HG03442 (cell line): Measurements from ENCODE around the gene GLYR1.
"Not testable (repeated sequence)": the region's sequence is repeated elsewhere in the genome, so short reads cannot be mapped to it uniquely, and the experiment has no call there.

ENCODE experiments used
- ATAC-seq: cut with Tn5 transposase; IDR thresholded peaks from one replicate; pipeline ENCODE4 v1.9.1; 2021; ENCODE audit warnings: mild to moderate bottlenecking, moderate library complexity; ENCODE audit not compliant: unreplicated experiment

Gene GLYR1

DNA sequence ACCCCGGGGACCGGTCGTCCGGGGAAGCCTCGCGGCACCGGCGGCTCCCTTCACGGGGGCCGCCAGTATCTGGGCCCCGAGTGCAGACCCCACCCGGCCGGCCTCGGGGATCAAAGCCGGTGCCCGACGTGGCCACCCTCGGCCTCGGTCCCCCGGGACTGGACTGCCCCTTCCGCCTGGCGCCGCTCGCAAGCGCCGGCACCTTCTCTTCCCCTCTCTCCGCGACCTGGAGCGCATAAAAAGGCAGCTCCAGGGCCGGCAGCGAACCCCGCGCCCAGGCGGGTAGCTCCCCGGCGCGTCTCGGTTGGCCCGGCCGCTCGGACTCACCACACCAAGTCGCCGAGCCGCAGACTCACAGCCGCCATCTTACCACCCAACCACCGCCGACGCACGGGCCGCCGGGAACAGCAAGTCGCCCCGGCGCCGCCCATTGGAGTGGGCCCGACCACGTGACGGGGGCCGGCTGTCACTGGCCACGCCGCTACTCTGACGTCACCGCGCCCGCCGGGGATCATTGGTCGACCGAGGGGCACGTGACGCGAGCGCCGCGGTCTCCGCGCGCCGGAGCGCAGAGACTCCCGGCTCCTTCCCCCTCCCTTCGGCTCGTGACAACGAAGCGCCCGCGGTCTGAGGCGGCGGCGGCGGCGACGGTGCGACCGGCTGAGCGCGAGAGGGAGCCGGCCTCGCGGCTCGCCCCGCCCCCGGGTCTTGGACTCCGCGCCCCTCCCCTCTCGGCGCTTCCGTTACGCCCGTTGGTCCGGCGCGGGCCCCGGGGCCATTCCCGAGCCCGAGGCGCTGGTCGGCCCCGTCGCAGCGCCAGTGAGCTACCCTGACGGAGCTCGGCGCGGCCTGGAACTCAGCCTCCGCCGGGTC, at the start of gene GLYR1, which contains the start of gene UBN1:
GLYR1 (minus strand) TSS at position 388 of the 873 bp plus-strand sequence; CDS start at position 365, 23 bp downstream.
UBN1 (plus strand) TSS at position 581 of the 873 bp plus-strand sequence. CDS start 5,437 bp downstream, outside the sequence.
- peak; percentile 82 for ATAC-seq

DNA sequence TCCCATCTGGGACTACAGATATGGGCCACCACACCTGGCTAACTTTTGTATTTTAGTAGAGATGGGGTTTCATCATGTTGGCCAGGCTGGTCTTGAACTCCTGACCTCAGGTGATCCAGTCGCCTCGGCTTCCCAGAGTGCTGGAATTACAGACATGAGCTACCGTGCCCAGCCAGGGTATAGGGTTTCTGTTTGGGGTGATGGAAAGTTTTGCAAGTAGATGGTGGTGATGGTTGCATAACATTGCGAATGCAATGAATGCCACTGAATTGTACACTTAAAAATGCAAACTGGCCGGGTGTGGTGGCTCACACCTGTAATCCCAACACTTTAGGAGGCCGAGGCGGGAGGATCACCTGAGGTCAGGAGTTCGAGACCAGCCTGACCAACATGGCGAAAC, 49.7 kb upstream of the GLYR1 start:
- ATAC-seq: not testable (repeated sequence)

DNA sequence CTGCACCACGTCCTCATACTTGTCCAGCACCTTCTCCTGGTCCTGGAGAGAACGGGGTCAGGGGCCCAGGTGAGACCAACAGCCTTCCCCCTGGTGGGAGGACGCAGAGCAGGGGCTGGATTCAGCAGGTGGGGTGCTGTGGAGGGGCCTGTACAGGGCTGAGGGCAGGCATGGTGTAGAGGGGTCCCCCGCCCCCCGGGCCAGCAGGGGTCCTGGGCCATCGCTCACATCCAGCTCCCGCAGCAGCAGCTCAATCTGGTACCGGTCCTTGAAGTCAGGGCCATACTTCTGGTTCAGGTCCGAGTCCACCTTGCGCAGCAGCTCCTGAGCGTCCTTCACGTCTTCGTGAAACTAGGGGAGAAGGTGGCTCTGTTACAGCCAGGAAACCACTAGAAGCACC, 48.3 kb upstream of the GLYR1 start:
- no peak for ATAC-seq

DNA sequence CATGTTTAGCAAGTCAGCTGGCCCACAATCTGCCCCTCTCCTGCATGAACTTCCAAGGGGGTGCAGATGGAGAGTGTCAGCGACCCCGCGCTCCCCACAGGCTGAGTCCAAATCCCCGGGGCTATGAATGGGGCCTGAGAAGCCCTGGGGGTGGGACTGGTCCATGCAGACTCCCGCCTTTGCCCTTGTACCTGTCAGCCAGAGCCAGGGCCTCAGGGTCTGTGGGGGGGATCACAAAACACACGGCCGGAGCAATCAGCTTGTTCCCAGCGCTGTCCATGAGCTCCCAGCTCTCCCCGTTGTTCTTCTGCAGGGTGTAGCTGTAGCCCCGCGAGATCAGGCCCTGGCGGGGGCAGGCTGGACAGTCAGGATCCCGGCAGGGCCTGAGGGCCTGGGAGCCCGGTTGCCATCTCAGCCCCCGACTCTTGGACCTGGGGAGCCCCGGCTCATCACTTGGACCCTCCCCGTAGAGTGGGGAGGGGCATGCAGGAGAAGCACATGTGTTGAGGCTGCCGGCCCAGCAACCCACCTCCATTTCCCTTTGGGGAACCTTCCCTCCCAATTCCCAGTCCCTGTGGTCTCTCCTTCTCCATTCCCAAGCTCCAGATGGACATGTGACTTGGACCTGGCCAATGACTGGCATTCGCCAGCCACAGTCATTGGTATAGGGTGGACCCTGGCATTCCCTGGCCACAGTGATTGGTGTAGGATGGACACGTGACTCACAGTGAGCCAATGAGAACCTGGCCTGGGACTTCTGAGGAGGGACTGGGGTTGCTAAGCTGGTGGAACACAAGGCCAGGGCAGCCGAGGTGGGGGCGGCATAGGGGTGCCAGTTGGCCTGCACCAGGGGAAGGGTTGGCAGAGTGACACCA, 47.4 kb upstream of the GLYR1 start:
- no peak for ATAC-seq

DNA sequence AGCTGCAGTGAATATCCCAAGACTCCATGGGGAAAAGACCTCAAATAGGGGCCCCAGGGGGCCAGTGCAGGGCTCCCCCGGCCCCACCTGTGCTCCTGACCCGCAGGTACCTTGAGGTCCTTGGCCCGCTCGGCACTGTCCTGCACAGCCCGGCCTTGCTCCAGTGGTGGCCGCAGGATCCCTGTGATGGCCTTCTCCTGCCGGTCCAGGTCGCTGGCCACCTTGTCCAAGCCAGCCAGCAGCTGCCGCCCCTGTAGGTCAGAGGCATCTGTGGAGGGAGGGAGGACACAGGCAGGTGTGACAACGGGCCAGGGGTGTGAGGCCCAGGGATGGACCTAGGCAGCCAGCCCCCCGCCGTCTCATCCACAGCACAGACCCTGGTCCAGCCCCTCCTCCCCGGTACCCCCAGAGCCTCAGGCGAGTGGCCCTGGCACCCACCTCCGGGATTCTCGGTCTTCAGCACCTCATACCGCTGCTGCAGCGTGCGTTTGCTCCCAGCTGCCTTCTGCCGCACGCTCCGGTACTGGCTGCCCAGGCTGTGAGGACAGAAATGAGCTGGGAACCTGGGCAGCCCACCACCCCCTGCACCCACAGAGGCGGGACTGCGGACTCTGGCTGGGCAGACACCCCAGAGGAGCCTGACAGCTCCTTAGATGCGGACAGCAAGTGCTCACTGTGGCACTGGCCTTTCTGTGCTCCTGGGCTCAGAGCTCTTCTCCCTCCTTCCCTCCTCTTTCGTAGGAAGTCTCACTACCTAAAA, 46.2 kb upstream of the GLYR1 start:
- no peak for ATAC-seq

DNA sequence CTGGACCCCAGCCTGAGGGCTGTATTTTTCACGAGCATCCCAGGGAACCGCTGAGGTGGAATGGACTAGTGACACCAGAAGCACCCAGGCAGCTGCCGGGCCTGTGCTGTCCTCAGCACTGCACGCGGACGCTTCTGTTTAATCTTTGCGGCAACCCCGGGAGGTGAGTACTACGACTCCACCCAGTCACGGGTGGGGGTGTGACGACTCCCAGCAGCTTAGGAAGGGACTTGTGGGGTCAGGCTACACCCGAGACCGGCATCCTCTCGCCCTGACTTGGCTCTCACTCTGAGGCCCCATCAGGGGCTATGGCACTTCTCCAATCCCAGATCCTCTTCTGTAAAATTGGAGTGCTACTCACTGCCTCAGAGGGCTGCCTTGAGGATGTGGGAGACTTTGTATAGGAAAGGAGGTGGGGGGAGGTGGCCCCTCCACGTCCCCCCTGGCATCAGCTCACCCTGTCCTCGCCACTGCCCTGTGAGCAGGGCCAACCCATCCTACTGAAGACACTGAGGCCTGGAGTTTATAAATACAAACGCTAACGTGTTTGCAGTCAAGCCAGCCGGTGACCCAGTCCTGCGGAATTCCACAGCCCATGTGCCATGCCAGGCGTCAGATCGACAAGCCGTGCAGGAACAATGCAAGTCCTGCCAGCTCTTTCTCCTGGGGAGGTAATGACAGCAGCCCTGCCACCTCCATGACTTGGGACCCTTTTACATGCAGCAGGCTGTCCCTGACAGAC, 45.4 kb upstream of the GLYR1 start:
- no peak for ATAC-seq

DNA sequence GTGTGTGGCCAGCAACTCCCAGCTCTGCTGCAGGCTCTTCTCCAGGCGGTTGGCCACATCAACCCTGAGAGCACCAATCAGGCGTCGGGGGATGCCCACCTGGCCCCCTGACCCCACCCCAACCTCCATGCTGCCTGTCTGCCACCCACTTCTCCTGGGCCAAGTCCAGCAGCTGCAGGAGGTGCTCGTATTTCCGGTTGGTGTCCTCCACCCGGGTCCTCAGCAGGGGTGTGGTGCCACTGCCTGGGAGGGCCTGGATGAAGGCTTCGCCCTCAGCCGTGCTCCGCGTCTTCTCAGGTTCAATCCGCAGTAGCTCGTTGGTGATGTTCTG, 44.8 kb upstream of the GLYR1 start:
- ATAC-seq: no peak

DNA sequence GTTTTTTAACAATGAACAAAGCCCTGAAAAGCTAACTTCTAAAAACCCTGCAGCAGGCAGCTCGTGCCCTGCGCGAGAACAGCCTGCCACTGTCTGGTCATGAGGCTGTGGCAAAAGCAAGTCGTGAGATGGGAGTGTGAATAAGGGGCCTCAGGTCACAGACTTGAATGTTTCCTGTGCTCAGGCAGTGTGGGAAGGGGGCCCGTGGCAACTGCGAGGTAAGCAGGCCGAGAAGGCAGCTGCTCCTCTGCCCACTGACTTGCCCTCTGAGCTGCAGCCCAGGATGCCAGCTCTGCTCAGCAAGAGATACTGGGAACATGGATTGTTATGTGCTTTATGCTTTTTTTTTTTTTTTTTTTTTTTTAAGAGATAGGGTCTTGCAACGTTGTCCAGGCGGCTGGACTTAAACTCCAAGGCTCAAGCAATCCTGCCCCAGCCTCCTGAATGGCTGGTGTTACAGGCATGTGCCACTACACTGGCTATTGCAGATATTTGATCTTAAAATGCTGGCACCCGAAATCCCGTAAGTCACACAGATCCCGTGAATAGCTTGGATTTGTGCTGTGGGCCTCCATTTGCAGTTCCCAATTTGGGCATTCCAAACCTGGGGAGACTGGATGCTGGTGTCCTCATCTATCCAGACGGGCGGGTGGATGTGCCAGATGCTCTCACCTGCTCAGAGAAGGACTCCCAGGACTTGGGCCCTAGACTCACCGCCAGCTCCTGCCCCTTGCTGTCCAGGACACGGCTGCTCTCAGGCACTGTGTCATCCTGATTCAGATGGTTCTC, 44.2 kb upstream of the GLYR1 start:
- ATAC-seq: no peak

DNA sequence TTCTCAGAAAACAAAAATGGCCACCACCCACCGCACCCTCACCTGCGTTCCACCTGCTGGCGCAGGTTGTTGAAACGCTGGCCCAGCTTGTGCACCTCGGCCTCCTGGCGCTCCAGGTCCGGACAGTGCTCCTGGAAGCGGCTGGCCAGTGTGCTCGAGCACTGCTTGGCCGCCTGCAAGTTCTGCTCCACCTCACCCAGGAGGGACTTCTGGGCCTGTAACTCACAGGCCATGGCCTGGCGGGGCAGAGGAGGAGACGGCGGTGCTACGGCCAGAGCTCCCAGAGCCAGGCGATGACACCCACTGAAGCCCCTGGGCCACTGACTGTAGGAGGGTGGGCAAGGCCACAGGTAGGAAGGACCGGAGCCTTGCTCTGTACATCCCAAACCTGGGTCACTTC, 43.6 kb upstream of the GLYR1 start:
- no peak for ATAC-seq

DNA sequence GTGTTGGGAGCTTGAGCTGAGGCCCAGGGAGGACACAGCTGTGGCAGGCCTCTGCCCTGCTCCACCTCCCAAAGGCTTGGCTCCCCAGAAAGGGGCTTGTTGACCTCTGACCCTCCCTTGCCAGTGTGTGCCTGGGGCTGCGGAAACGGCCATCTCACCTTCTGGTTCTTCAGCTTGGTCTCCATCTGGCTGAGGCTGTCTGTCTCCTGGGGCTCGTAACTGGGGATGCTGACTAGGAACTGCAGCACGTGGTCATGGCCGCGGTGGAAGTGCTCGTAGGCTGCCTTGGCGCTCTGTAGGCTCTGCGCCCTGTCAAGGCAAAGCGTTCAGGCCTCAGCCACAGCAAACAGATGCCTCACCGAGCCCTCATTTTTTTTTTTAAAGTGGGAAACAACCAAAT, 42.9 kb upstream of the GLYR1 start:
- no peak for ATAC-seq

DNA sequence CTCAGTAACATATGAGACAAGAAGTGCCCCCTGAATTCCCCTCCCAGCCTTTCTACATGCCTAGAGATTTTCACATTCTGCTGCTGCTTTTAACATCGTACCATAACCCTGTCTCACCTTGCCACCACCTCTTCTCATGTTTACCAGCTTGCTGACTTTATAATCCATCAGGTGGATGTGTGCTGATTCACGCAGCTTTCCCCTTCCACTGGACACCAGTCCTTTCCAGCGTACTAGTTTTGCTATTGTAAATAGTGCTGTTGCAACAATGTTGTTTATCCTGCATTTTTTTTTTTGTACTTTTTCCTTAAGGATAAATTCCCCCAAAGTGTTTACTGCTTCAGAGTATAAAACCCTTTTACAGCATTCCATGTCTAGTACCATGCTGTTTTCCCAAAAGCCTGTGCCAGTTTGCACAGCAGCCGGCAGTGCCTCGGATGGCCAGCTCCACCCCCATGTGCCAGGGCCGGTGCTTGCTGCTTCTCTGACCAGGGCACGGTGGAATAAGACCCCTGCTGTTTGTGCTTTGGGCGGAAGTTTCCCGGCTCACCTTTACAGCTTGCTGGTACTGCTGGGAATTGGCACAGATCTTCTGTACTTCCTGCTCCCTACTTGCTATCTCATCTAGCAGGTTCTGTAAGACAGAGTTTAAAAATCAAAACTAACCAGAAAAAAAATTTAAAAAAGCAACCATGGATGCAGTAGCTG, 41.5 kb upstream of the GLYR1 start:
- no peak for ATAC-seq

DNA sequence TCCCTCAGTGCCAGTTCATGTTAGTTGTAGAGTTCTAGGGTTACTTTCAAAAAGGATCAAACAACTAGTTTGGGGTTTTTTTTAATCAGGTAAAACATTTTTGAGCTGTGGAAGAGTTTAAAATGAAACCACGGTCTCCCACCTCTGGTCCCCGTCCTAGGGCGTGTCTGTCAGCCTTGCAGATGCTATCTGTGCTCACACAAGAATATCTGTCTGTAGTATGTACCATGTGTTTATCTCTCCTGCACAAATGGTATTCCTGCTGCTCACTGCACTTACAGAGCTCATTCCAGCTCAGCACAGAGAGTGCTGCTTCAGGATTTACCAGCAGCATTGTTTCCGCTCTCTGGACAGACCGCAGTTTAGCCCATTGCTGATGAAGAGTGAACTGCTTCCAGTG, 39.1 kb upstream of the GLYR1 start:
- no peak for ATAC-seq

DNA sequence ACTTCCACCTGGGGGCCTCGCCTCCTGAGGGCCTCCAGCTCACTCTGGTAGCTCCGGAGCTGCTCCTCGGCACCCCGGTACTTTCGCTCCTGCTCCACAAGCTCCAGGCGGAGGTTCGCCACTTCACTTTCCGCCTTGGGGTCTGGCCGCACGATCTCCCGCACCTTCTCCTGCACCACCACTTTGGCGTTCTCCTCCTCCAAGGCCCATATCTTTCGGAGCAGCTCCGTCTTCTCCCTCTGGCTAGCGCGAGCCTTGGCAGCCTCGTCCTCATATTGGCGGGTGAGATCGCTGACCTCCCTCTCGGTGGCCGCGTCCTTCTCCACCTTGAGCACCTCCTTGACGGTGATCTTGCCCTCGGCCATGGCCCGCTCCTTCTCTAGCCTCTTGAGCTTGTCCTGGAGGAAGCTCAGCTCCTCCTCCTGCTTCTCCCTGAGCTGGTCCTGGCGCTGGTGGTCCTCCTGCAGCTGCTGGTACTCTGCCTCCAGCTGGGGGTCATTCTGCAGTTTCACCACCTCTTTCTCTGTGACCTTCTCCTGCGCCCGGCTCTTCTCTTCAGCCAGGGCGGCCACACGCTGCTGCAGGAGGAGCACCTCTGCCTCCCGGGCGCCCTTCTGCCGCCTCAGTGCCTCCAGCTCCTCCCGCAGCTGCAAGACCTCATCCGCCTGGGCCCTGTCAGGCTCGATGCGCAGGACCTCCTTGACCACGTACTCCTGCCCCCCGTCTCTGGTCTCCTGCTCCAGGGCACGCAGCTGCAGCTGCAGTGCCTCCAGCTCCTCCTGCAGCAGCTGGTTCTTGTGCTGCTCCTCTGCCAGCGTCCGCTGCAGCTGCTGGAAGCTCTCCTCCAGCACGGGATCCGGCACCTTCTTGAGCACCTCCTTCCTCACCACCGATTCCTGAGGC, 38.1 kb upstream of the GLYR1 start:
- no peak for ATAC-seq

DNA sequence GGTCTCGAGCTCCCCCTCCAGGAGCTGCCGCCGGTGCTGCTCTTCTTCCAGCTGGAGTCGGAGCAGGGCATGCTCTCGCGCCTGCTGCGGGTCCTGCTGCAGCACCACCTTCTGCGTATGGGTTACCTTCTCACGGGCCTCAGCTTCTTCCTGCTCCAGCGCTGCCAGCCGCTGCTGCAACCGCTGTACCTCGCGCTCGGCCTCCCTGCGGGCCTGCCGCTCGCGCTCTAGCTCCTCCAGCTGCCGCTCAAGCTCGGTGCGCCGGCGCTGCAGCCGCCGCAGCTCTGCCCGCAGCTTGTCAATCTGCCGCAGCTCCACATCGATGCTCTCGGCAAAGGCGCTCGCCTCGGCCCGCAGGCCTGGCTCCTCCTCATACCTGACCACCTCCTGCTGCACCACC, 37.1 kb upstream of the GLYR1 start:
- no peak for ATAC-seq

DNA sequence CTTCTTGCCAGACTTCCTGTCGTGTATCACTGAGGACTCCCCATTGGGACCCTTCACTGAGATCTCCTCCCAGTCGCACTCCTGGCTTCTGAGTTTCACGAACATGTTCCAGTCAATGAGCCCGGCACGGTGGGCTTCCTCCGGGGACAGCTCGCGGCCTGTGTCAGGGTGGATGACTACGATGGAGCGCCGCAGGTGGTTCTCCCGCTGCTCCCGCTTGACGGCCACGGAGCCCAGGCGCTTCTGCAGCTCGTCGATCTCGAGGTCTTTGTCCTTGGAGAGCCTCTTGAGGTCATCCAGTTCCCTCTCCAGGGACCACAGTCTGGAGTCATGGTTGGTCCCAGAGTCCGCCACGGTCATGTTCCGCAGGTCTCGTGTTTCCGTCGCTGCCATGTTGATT, 36.4 kb upstream of the GLYR1 start:
- no peak for ATAC-seq

DNA sequence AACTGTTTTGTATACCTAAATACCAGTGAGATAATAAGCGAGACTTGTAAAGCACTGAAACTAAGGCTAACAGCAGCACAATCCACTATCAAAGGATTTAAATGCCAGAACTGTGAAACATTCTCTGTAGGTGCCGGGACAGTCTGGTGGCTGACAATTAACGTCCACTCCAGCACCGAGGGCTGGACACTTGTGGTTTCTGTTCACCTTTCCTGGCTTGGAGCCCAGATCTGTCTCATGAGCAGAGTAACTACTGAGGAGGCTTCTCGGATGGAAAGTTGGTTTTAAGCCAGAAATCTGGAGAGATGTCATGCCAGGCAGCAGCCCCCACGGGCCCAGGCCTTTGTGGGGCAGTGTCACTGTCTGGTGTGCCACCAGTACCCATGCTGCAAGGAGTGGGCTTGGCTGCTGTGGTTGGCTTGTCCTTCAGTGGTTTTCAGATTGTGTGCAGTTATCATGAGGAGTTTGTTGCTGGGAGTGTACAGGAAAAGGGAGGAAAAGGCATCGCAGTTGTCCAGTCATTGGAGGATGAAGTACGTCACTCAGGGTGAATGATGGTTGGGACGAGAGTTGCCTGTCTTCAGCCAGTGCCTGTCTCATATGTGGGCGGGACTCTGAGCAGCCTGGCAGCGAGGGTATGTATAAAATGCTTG, 35.7 kb upstream of the GLYR1 start:
- no peak for ATAC-seq

DNA sequence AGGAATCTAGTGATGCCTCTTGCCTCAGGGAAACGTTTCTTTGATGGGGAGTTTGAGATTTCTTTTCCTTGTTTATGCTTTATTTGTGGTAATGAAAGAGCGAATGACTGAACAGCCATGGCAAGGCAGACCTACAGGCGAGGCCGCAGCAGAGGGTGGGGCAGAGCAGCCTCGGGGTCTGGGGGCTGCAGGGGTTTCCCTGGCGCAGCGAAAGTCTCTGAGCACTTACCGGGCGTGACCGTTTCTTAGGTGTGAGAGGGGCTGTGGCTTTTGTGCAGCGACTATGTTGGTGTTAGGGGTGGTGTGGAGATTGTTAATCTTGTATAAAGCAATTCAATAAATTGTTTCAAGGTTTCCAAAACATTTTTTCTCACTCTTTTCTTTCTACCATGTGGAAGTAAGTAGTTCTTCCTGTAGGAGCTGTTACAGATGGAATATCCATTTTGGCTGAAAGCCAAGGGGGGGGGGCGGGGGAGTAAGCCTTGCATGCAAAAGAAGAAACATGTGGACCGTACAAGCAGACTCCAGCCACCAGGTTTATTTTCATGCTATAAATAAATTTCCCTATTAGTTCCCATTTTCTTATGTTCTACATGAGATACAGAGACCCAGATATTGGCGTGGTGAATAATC, 35.0 kb upstream of the GLYR1 start:
- no peak for ATAC-seq
